Mesendoderm (in vitro differentiated cells): Measurements from ENCODE around the gene SCN3B.

Experiments used
- DNase-seq: peaks from one replicate; pipeline ENCODE4 v3.0.0; 2013
- H2AK5ac ChIP-seq: 2 replicates; pipeline ENCODE4 v1.6.1; 2013; ENCODE audit warnings: low read length, inconsistent platforms
- H2BK120ac ChIP-seq: 2 replicates; pipeline ENCODE4 v1.6.1; 2013; ENCODE audit warnings: low read depth, mild to moderate bottlenecking, low read length, moderate library complexity, mixed read lengths
- H2BK15ac ChIP-seq: replicated peaks from 2 replicates; pipeline ENCODE4 v1.6.1; 2013; ENCODE audit warnings: low read depth, mild to moderate bottlenecking, moderate library complexity
- H2BK5ac ChIP-seq: 2 replicates; pipeline ENCODE4 v1.6.1; 2013; ENCODE audit warnings: low read length, inconsistent platforms
- H3K18ac ChIP-seq: 2 replicates; pipeline ENCODE4 v1.6.1; 2013; ENCODE audit warnings: mild to moderate bottlenecking, low read length, mixed read lengths
- H3K23ac ChIP-seq: one replicate; pipeline ENCODE4 v1.6.1; 2013; ENCODE audit warnings: low read length
- H3K27ac ChIP-seq: 2 replicates; pipeline ENCODE4 v1.5.1; 2013; ENCODE audit warnings: low read depth, mild to moderate bottlenecking, inconsistent platforms, low read length, moderate library complexity
- H3K27me3 ChIP-seq: 2 replicates; pipeline ENCODE4 v1.6.1; 2013; ENCODE audit warnings: low read length, control low read depth, mild to moderate bottlenecking, inconsistent platforms; ENCODE audit not compliant: insufficient read depth, poor library complexity
- H3K36me3 ChIP-seq: 2 replicates; pipeline ENCODE4 v1.6.1; 2013; ENCODE audit warnings: low read length, inconsistent platforms; ENCODE audit not compliant: control insufficient read depth, insufficient read depth
- H3K4ac ChIP-seq: one replicate; pipeline ENCODE4 v1.6.1; 2013; ENCODE audit warnings: low read depth, mild to moderate bottlenecking, low read length, moderate library complexity
- H3K4me1 ChIP-seq: 2 replicates; pipeline ENCODE4 v1.6.1; 2013; ENCODE audit warnings: low read depth, low read length, inconsistent platforms; ENCODE audit not compliant: control insufficient read depth
- H3K4me2 ChIP-seq: 2 replicates; pipeline ENCODE4 v1.6.1; 2013; ENCODE audit warnings: low read length
- H3K4me3 ChIP-seq: 2 replicates; pipeline ENCODE4 v1.5.1; 2013; ENCODE audit warnings: mild to moderate bottlenecking, low read length
- H3K56ac ChIP-seq: one replicate; pipeline ENCODE4 v1.6.1; 2013; ENCODE audit warnings: low read length
- H3K79me1 ChIP-seq: 2 replicates; pipeline ENCODE4 v1.6.1; 2013; ENCODE audit warnings: low read length, inconsistent platforms
- H3K79me2 ChIP-seq: 2 replicates; pipeline ENCODE4 v1.6.1; 2013; ENCODE audit warnings: mild to moderate bottlenecking, low read length; ENCODE audit not compliant: control insufficient read depth, insufficient read depth
- H3K9ac ChIP-seq: 2 replicates; pipeline ENCODE4 v1.6.1; 2013; ENCODE audit warnings: low read length, inconsistent platforms
- H4K5ac ChIP-seq: one replicate; pipeline ENCODE4 v1.6.1; 2013; ENCODE audit warnings: low read length
- H4K8ac ChIP-seq: one replicate; pipeline ENCODE4 v1.6.1; 2013; ENCODE audit warnings: low read depth, mild to moderate bottlenecking, control low read depth, low read length, moderate library complexity
- WGBS: extraction: QIAGEN DNeasy Blood & Tissue Kit; methylation state at CpG from one replicate; pipeline ENCODE4 v1.1.7; 2013; ENCODE audit warnings: low lambda C conversion rate, missing lambda C conversion rate; ENCODE audit not compliant: insufficient coverage; ENCODE audit errors: extremely low coverage; 5-methylcytosine and 5-hydroxymethylcytosine counted together

The SCN3B gene

GRCh38 chr11:123630126-123630608 is 24.3 kb downstream of the SCN3B start:
- Histone ChIP-seq H2BK120ac (no peak overlapping the region), H3K36me3 (no peaks in the 10 kb centered on the region), H3K4me2 (no peak overlapping the region), H3K56ac (no peak overlapping the region), H3K9ac (no peak overlapping the region), H3K4me3 (no peak overlapping the region), H3K23ac (no peak overlapping the region), H3K27me3 (no peaks in the 10 kb centered on the region), H2BK5ac (no peak overlapping the region), H4K5ac (no peak overlapping the region), H3K4ac (no peak overlapping the region), H3K79me2 (no peaks in the 10 kb centered on the region), H2AK5ac (no peak overlapping the region), H3K4me1 (no peaks in the 10 kb centered on the region), H3K18ac (no peak overlapping the region), H4K8ac (no peak overlapping the region), H3K27ac (no peak overlapping the region), H3K79me1 (no peaks in the 10 kb centered on the region), H2BK15ac (no peak overlapping the region)
- no CpG with 5 or more reads among the region's 3 CpGs for WGBS
- no peak for DNase-seq

- H3K36me3 ChIP-seq: no peaks in the 10 kb centered on the region
- no peak overlapping the region for H3K9ac ChIP-seq
- WGBS: no CpG with 5 or more reads among the region's 10 CpGs
- no peak overlapping the region for H3K27ac ChIP-seq
- no peak overlapping the region for H3K56ac ChIP-seq
- no peaks in the 10 kb centered on the region for H3K79me2 ChIP-seq
- H3K4me3 ChIP-seq: no peak overlapping the region
- H4K5ac ChIP-seq: no peak overlapping the region
- H3K4me1 ChIP-seq: no peaks in the 10 kb centered on the region
- H3K79me1 ChIP-seq: no peaks in the 10 kb centered on the region
- H3K18ac ChIP-seq: no peak overlapping the region
- no peaks in the 10 kb centered on the region for H3K27me3 ChIP-seq
- H3K23ac ChIP-seq: no peak overlapping the region
- H2BK120ac ChIP-seq: no peak overlapping the region
- H2AK5ac ChIP-seq: no peak overlapping the region
- no peak overlapping the region for H3K4me2 ChIP-seq
- no peak for DNase-seq
- H2BK5ac ChIP-seq: no peak overlapping the region
- no peak overlapping the region for H2BK15ac ChIP-seq
- H4K8ac ChIP-seq: no peak overlapping the region
- no peak overlapping the region for H3K4ac ChIP-seq
These were observed 25.3 kb downstream of the SCN3B start for GRCh38 chr11:123628936-123629683.

GRCh38 chr11:123624974-123625373 is 29.4 kb downstream of the SCN3B start:
- no peaks in the 10 kb centered on the region for H3K79me2 ChIP-seq
- no peak overlapping the region for H3K27ac ChIP-seq
- WGBS: no CpG with 5 or more reads among the region's 2 CpGs
- no peaks in the 10 kb centered on the region for H3K4me1 ChIP-seq
- H3K36me3 ChIP-seq: no peaks in the 10 kb centered on the region
- no peak overlapping the region for H3K4me2 ChIP-seq
- no peak overlapping the region for H3K4ac ChIP-seq
- no peak overlapping the region for H2BK5ac ChIP-seq
- no peak overlapping the region for H3K9ac ChIP-seq
- no peak overlapping the region for H3K56ac ChIP-seq
- H2BK120ac ChIP-seq: no peak overlapping the region
- H4K8ac ChIP-seq: no peak overlapping the region
- H2AK5ac ChIP-seq: no peak overlapping the region
- no peak overlapping the region for H4K5ac ChIP-seq
- DNase-seq: no peak
- H2BK15ac ChIP-seq: no peak overlapping the region
- no peak overlapping the region for H3K23ac ChIP-seq
- H3K18ac ChIP-seq: no peak overlapping the region
- no peak overlapping the region for H3K4me3 ChIP-seq
- no peaks in the 10 kb centered on the region for H3K79me1 ChIP-seq
- no peaks in the 10 kb centered on the region for H3K27me3 ChIP-seq

- Histone ChIP-seq H3K18ac (no peak overlapping the region), H3K36me3 (no peaks in the 10 kb centered on the region), H3K4me3 (no peak overlapping the region), H4K8ac (no peak overlapping the region), H3K27ac (no peak overlapping the region), H2BK5ac (no peak overlapping the region), H3K4me2 (no peak overlapping the region), H3K9ac (no peak overlapping the region), H3K79me1 (no peaks in the 10 kb centered on the region), H3K4ac (no peak overlapping the region), H3K4me1 (no peaks in the 10 kb centered on the region), H3K79me2 (no peaks in the 10 kb centered on the region), H4K5ac (no peak overlapping the region), H3K56ac (no peak overlapping the region), H3K27me3 (no peaks in the 10 kb centered on the region), H3K23ac (no peak overlapping the region), H2BK15ac (no peak overlapping the region), H2BK120ac (no peak overlapping the region), H2AK5ac (no peak overlapping the region)
- no peak for DNase-seq
- no CpG with 5 or more reads among the region's 9 CpGs for WGBS
These were observed 31.8 kb downstream of the SCN3B start for GRCh38 chr11:123622576-123622975.

- H3K79me1 ChIP-seq: no peaks in the 10 kb centered on the region
- no peak overlapping the region for H3K18ac ChIP-seq
- WGBS: no CpG with 5 or more reads among the region's 11 CpGs
- no peak overlapping the region for H3K4ac ChIP-seq
- H3K4me1 ChIP-seq: no peaks in the 10 kb centered on the region
- no peak overlapping the region for H3K23ac ChIP-seq
- H3K36me3 ChIP-seq: peaks cover 3% of the 10 kb centered on the region
- DNase-seq: no peak
- H2BK15ac ChIP-seq: no peak overlapping the region
- no peak overlapping the region for H4K5ac ChIP-seq
- H3K4me2 ChIP-seq: no peak overlapping the region
- no peak overlapping the region for H3K27ac ChIP-seq
- no peaks in the 10 kb centered on the region for H3K79me2 ChIP-seq
- no peak overlapping the region for H3K56ac ChIP-seq
- no peak overlapping the region for H4K8ac ChIP-seq
- H2BK120ac ChIP-seq: no peak overlapping the region
- no peak overlapping the region for H2AK5ac ChIP-seq
- no peaks in the 10 kb centered on the region for H3K27me3 ChIP-seq
- no peak overlapping the region for H2BK5ac ChIP-seq
- no peak overlapping the region for H3K4me3 ChIP-seq
- no peak overlapping the region for H3K9ac ChIP-seq
These were observed 37.8 kb downstream of the SCN3B start for GRCh38 chr11:123616505-123617198.
